ENCODE data around the gene CACNA1C.

The CACNA1C gene

GRCh38 chr12:2332236-2332635 lies 279.4 kb downstream of the CACNA1C start:
- DNase-seq: no peak

GRCh38 chr12:2332947-2333346 lies 280.2 kb downstream of the CACNA1C start:
- DNase-seq: no peak

DNA sequence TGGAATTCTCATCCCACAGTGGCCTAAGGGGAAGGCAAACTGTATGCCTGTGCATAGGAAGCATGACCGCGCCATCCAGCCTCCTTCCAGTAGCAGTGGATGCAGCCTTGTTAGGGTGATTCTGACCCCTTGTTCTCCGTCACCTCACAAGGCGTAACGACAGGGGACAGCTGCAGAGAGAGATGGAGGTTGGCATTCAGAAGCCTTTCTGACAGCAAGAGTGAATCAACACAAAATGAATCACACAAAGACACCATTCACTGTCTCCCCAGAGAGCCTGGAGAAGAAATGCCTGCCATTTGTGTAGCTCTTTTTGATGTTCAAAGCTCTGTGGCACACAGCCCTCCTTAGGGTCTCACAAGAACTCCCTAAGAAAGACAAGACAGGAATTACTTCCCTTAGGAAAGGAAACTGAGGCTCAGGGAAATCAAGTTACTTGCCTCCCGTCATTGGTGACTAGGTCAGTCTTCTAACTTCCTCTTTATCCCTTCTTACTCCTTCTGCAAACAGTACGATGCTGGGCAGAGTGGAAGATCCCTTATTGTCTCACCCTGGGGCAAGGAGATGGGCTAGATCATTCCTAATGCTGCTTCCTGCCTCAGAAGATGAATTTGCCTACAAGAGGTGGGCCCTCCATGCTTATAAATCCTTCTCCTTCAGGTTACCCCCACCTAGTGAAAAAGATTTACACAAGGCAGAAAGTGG lies 280.9 kb downstream of the CACNA1C start:
- DNase-seq: no peak

- DNase-seq: no peak
Measured at GRCh38 chr12:2334271-2334670, 281.5 kb downstream of the CACNA1C start.

GRCh38 chr12:2334689-2335088 lies 281.9 kb downstream of the CACNA1C start:
- DNase-seq: no peak

GRCh38 chr12:2335109-2335508 lies 282.3 kb downstream of the CACNA1C start:
- no peak for DNase-seq

GRCh38 chr12:2335513-2335912 lies 282.7 kb downstream of the CACNA1C start:
- no peak for DNase-seq

DNA sequence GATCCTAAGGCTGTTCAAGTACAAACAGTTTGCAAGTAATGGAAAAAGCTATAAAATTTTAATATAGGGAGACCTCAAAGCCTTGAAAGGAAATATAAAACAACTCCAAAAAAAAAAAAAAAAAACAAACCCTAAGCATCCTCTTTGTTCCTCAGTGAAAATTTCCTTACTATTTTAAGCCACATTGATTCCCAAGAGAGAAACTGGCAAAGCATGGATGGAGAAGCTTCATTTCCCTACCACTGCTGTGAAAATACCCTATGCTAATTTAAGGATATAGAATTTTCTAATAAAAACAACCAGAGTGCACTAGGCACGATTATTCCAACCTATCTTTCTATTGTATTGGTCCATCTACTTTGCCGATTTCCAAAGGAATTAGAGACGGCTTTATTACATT lies 283.1 kb downstream of the CACNA1C start:
- no peak for DNase-seq

GRCh38 chr12:2336409-2336829 lies 283.6 kb downstream of the CACNA1C start:
- no peak for DNase-seq

- DNase-seq: no peak
Measured at GRCh38 chr12:2337031-2338010, 284.5 kb downstream of the CACNA1C start.

DNA sequence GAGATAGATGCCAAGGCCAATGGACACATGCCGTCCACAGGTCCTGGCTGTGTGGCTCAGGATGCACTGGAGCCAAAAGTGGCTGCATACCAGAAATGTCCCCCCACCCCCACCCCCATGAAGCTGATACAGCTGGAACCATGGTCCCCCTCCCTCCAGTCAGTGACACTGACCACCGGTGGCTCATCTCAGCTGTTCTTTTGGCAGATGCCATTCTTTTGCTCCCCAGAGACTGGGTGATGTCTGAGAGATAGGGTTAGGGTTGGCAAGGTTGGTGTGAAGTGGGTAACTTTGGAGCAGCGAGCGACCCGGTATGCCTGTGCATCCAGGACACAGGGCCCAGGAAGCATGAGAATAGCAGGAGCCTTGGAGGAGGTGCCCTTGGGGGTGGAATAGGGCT lies 285.6 kb downstream of the CACNA1C start:
- no peak for DNase-seq

GRCh38 chr12:2338991-2339431 lies 286.2 kb downstream of the CACNA1C start:
- DNase-seq: no peak

- no peak for DNase-seq
Measured at GRCh38 chr12:2341051-2341751, 288.4 kb downstream of the CACNA1C start.

GRCh38 chr12:2341871-2342270 lies 289.1 kb downstream of the CACNA1C start:
- DNase-seq: no peak

DNA sequence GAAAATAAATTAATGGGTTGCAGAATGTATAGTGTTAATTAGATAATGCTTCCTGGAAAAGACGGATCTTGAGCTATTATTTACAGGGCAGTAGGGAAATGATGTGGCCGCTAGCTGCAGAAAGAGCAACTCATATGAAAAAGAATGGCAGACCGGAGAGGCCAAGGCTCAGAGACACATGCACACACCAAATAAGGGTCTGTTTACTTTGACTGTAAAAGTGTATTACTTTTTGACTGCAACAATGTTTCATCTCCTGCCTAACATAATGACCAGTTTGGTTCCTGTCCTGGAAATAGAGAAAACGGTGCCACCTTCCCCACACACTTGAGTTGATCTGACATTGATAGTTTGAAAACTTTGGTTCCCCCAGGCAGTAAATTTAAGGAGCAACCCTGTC lies 290.9 kb downstream of the CACNA1C start:
- DNase-seq: no peak

- DNase-seq: no peak
Measured at GRCh38 chr12:2344476-2344875, 291.7 kb downstream of the CACNA1C start.

GRCh38 chr12:2344885-2345284 lies 292.1 kb downstream of the CACNA1C start:
- no peak for DNase-seq

GRCh38 chr12:2345902-2346301 lies 293.1 kb downstream of the CACNA1C start:
- DNase-seq: no peak

DNA sequence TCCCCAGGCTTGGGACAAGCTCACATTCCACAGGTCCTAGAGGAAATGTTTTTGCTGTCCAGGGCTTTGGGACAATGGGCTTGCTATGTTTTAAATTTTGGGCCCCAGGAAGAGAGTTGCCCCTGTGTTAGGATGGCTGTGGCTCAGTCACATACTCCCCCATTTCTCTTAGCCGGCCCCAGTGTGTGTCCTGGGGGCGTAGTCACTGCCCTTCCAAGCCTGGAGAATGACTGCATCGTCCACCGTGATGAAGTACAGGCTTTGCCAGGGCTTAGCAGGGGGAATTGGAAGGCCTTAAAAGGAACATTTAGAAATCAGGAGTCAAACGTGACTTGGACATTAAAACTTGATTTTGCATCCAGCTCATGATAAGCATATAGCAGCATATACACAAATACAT lies 293.6 kb downstream of the CACNA1C start:
- DNase-seq: no peak

DNA sequence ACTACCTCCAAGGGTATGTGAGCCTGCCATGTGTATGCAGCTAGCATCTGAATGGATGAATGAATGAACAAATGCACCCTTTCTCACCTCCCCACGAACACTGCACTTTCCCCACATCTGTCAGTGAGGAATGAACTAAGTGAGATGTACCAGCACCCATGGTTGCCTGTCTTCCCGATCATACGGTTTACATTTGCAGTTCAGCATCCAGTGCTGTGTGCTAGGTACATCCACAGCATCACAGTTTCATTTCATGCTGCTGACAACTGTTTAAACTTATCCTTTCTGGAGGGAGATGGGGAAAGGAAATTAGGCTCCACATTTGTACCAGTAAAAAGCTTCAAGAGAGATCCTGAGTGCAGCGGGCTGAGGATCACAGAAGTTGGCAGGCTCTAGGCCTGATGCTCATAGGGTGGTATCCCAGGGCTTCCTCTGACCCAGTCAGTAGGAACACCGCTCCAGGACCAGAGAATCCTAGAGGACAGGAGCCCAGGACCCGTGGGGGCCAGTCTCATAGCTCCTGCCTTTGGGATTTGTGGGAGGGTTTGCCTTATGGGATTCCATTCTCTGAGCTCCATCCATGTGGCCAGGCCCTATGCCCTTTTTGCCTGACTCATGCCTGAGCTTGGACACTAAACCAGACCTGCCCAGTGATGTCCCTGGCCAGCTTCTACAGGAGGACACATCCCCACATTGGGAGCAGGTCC lies 294.5 kb downstream of the CACNA1C start:
- DNase-seq: no peak

DNA sequence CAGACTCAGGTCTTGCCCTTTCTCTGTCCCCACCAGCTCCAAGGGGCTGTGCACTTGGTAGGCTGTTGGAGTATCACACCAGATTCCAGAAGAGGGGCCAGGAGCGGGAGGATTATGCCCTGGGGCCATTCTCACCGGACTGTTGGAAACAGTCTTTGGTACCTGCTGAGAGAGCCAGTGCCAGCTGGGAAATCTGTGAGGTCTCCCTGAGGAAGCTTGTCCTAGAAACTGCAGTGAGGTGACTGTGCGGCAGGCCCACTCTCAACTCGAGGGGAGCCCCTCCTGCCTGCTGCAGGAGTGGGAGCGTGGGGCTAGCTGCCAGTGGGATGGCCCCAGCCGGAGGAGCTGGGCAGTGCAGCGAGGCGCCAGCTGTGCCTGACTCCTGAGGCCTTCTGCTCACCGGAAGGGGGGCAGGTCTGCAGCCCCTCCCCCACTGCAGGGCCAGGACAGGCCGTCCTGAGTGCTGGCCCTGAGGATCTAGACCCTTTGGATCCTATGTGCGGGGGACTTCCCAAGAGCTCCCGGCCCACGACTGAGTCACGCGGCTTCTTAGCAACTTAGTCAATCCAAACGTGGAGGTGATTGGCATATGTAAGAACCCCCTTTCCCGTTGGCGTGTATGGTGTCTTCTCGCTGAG lies 295.2 kb downstream of the CACNA1C start:
- no peak for DNase-seq

DNA sequence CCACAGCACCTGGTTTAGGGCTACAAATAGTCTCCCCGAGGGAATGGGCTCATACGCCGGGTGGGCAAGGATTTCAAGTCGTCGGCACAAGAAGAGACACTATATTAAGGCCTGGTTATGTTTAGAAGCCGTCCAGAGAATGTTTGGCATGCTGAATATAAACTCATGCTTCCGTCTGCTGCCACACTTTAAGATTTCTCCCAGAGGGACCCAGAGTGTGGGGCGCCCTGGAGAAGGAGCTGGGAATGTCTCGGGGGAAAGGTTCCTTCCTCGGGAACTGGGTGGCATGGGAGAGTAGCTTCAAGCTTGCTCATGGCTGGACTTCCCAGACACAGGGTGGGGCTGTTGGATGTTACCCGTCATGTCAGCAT lies 295.7 kb downstream of the CACNA1C start:
- DNase-seq: no peak
